DOHH2 (cell line): ENCODE measurements around the gene AQP7.

ENCODE experiments used
- CTCF ChIP-seq: fragments of 200-600 bp; sonication (generic); IDR thresholded peaks from one replicate; pipeline ENCODE4 v1.5.1; 2014; ENCODE audit warnings: antibody characterized with exemption, mild to moderate bottlenecking, low read depth, low read length; ENCODE audit not compliant: poor library complexity, severe bottlenecking
- EZH2phosphoT487 ChIP-seq: fragments of 200-600 bp; sonication (generic); IDR thresholded peaks from 2 replicates; pipeline ENCODE4 v1.6.1; 2017; ENCODE audit warnings: borderline replicate concordance, mild to moderate bottlenecking, antibody characterized with exemption, low read length, moderate library complexity, mixed read lengths

- TF ChIP-seq CTCF (no peak), EZH2phosphoT487 (no peak)
These were observed 32.1 kb upstream of the AQP7 start for GRCh38 chr9:33434317-33435105.
